Measurements from ENCODE around the gene GNG4.

GNG4 gene

GRCh38 chr1:235513495-235514366, 135.9 kb downstream of the GNG4 start:
- WGBS (ENCODE audit: extremely low coverage, insufficient coverage, low lambda C conversion rate), result no CpG with 5 or more reads among the region's 8 CpGs
- no peak overlapping the region for H2BK120ac ChIP-seq (ENCODE audit: low read depth, low read length)

GRCh38 chr1:235511470-235512240, 137.9 kb downstream of the GNG4 start:
- peak; percentile 67 for DNase-seq
- Histone ChIP-seq H4K5ac (ENCODE audit: low read length) (no peak overlapping the region), H3K23ac (ENCODE audit: low read length) (no peak overlapping the region), H3K4ac (ENCODE audit: low read depth, low read length) (no peak overlapping the region), H3K9ac (ENCODE audit: low read length) (no peak overlapping the region), H3K56ac (ENCODE audit: low read length) (no peak overlapping the region), H2BK120ac (ENCODE audit: low read depth, low read length) (no peak overlapping the region), H3K18ac (ENCODE audit: low read length) (no peak overlapping the region), H3K79me2 (ENCODE audit: control insufficient read depth, insufficient read depth, low read length) (no peaks in the 10 kb centered on the region), H2AK5ac (ENCODE audit: low read length) (no peak overlapping the region), H3K36me3 (ENCODE audit: control insufficient read depth, insufficient read depth, low read length) (no peaks in the 10 kb centered on the region), H3K4me2 (ENCODE audit: low read length) (no peak overlapping the region), H2BK15ac (replicated peaks; ENCODE audit: low read depth) (no peak overlapping the region), H3K27me3 (ENCODE audit: insufficient read depth, low read length, poor library complexity) (no peaks in the 10 kb centered on the region), H3K4me3 (ENCODE audit: low read length) (no peak overlapping the region), H4K8ac (ENCODE audit: low read depth, low read length) (no peak overlapping the region), H3K27ac (ENCODE audit: low read depth, low read length) (no peak overlapping the region), H3K79me1 (ENCODE audit: low read length) (no peaks in the 10 kb centered on the region), H3K4me1 (ENCODE audit: control insufficient read depth, low read depth, low read length) (no peaks in the 10 kb centered on the region), H2BK5ac (ENCODE audit: low read length) (no peak overlapping the region)
- WGBS (ENCODE audit: extremely low coverage, insufficient coverage, low lambda C conversion rate), result no CpG with 5 or more reads among the region's 13 CpGs

More at GRCh38 chr1:235513495-235514366, 135.9 kb downstream of the GNG4 start:
- no peaks in the 10 kb centered on the region for H3K4me1 ChIP-seq (ENCODE audit: control insufficient read depth, low read depth, low read length)
- H3K27ac ChIP-seq (ENCODE audit: low read depth, low read length), result no peak overlapping the region
- H4K5ac ChIP-seq (ENCODE audit: low read length), result no peak overlapping the region
- no peak overlapping the region for H3K4me2 ChIP-seq (ENCODE audit: low read length)
- H3K9ac ChIP-seq (ENCODE audit: low read length), result no peak overlapping the region
- peak; percentile 82 for DNase-seq
- H3K27me3 ChIP-seq (ENCODE audit: insufficient read depth, low read length, poor library complexity), result no peaks in the 10 kb centered on the region
- no peak overlapping the region for H3K18ac ChIP-seq (ENCODE audit: low read length)
- no peak overlapping the region for H3K23ac ChIP-seq (ENCODE audit: low read length)
- no peaks in the 10 kb centered on the region for H3K79me2 ChIP-seq (ENCODE audit: control insufficient read depth, insufficient read depth, low read length)
- no peak overlapping the region for H3K4me3 ChIP-seq (ENCODE audit: low read length)
- no peak overlapping the region for H3K56ac ChIP-seq (ENCODE audit: low read length)
- no peak overlapping the region for H2BK5ac ChIP-seq (ENCODE audit: low read length)
- H2BK15ac ChIP-seq (replicated peaks; ENCODE audit: low read depth), result no peak overlapping the region
- H2AK5ac ChIP-seq (ENCODE audit: low read length), result no peak overlapping the region
- no peak overlapping the region for H4K8ac ChIP-seq (ENCODE audit: low read depth, low read length)
- H3K79me1 ChIP-seq (ENCODE audit: low read length), result no peaks in the 10 kb centered on the region
- H3K4ac ChIP-seq (ENCODE audit: low read depth, low read length), result no peak overlapping the region
- no peaks in the 10 kb centered on the region for H3K36me3 ChIP-seq (ENCODE audit: control insufficient read depth, insufficient read depth, low read length)

- H3K4me1 ChIP-seq (ENCODE audit: control insufficient read depth, low read depth, low read length), result no peaks in the 10 kb centered on the region
- DNase-seq, result no peak
- H3K56ac ChIP-seq (ENCODE audit: low read length), result no peak overlapping the region
- H3K79me2 ChIP-seq (ENCODE audit: control insufficient read depth, insufficient read depth, low read length), result no peaks in the 10 kb centered on the region
- H4K5ac ChIP-seq (ENCODE audit: low read length), result no peak overlapping the region
- H2BK15ac ChIP-seq (replicated peaks; ENCODE audit: low read depth), result no peak overlapping the region
- no CpG with 5 or more reads among the region's 6 CpGs for WGBS (ENCODE audit: extremely low coverage, insufficient coverage, low lambda C conversion rate)
- no peak overlapping the region for H3K9ac ChIP-seq (ENCODE audit: low read length)
- H3K27me3 ChIP-seq (ENCODE audit: insufficient read depth, low read length, poor library complexity), result no peaks in the 10 kb centered on the region
- H3K4me2 ChIP-seq (ENCODE audit: low read length), result no peak overlapping the region
- no peak overlapping the region for H2BK5ac ChIP-seq (ENCODE audit: low read length)
- no peak overlapping the region for H3K23ac ChIP-seq (ENCODE audit: low read length)
- H3K18ac ChIP-seq (ENCODE audit: low read length), result no peak overlapping the region
- H3K27ac ChIP-seq (ENCODE audit: low read depth, low read length), result no peak overlapping the region
- no peak overlapping the region for H4K8ac ChIP-seq (ENCODE audit: low read depth, low read length)
- H3K36me3 ChIP-seq (ENCODE audit: control insufficient read depth, insufficient read depth, low read length), result no peaks in the 10 kb centered on the region
- no peak overlapping the region for H3K4me3 ChIP-seq (ENCODE audit: low read length)
- H3K79me1 ChIP-seq (ENCODE audit: low read length), result no peaks in the 10 kb centered on the region
- H2BK120ac ChIP-seq (ENCODE audit: low read depth, low read length), result no peak overlapping the region
- no peak overlapping the region for H2AK5ac ChIP-seq (ENCODE audit: low read length)
- no peak overlapping the region for H3K4ac ChIP-seq (ENCODE audit: low read depth, low read length)
These were observed 138.8 kb downstream of the GNG4 start for GRCh38 chr1:235510823-235511222.

- Histone ChIP-seq H3K56ac (ENCODE audit: low read length) (no peak overlapping the region), H3K27me3 (ENCODE audit: insufficient read depth, low read length, poor library complexity) (no peaks in the 10 kb centered on the region), H2BK5ac (ENCODE audit: low read length) (no peak overlapping the region), H3K27ac (ENCODE audit: low read depth, low read length) (no peak overlapping the region), H3K36me3 (ENCODE audit: control insufficient read depth, insufficient read depth, low read length) (no peaks in the 10 kb centered on the region), H3K18ac (ENCODE audit: low read length) (no peak overlapping the region), H2AK5ac (ENCODE audit: low read length) (no peak overlapping the region), H3K23ac (ENCODE audit: low read length) (no peak overlapping the region), H2BK120ac (ENCODE audit: low read depth, low read length) (no peak overlapping the region), H3K4me1 (ENCODE audit: control insufficient read depth, low read depth, low read length) (no peaks in the 10 kb centered on the region), H4K8ac (ENCODE audit: low read depth, low read length) (no peak overlapping the region), H3K4me2 (ENCODE audit: low read length) (no peak overlapping the region), H2BK15ac (replicated peaks; ENCODE audit: low read depth) (no peak overlapping the region), H3K79me1 (ENCODE audit: low read length) (no peaks in the 10 kb centered on the region), H3K9ac (ENCODE audit: low read length) (no peak overlapping the region), H3K4ac (ENCODE audit: low read depth, low read length) (no peak overlapping the region), H3K79me2 (ENCODE audit: control insufficient read depth, insufficient read depth, low read length) (peaks cover under 1% of the 10 kb centered on the region), H3K4me3 (ENCODE audit: low read length) (no peak overlapping the region), H4K5ac (ENCODE audit: low read length) (no peak overlapping the region)
- no peak for DNase-seq
- no CpG with 5 or more reads among the region's 3 CpGs for WGBS (ENCODE audit: extremely low coverage, insufficient coverage, low lambda C conversion rate)
These were observed 142.0 kb downstream of the GNG4 start for GRCh38 chr1:235507623-235508022.

- WGBS (ENCODE audit: extremely low coverage, insufficient coverage, low lambda C conversion rate), result no CpG with 5 or more reads among the region's 61 CpGs
- peak; percentile 99 for DNase-seq
These were observed 144.9 kb downstream of the GNG4 start for GRCh38 chr1:235504494-235505222.

More at GRCh38 chr1:235504494-235505222, 144.9 kb downstream of the GNG4 start:
- H3K4me2 ChIP-seq (ENCODE audit: low read length), result peak overlapping the region; percentile 86
- peak overlapping the region; percentile 99 for H3K56ac ChIP-seq (ENCODE audit: low read length)
- H3K79me1 ChIP-seq (ENCODE audit: low read length), result peaks cover 3% of the 10 kb centered on the region
- no peaks in the 10 kb centered on the region for H3K4me1 ChIP-seq (ENCODE audit: control insufficient read depth, low read depth, low read length)
- no peak overlapping the region for H2BK120ac ChIP-seq (ENCODE audit: low read depth, low read length)
- H2BK15ac ChIP-seq (replicated peaks; ENCODE audit: low read depth), result no peak overlapping the region
- peaks cover 10% of the 10 kb centered on the region for H3K79me2 ChIP-seq (ENCODE audit: control insufficient read depth, insufficient read depth, low read length)
- H3K18ac ChIP-seq (ENCODE audit: low read length), result peak overlapping the region; percentile 29
- H3K23ac ChIP-seq (ENCODE audit: low read length), result peak overlapping the region; percentile 56
- H3K9ac ChIP-seq (ENCODE audit: low read length), result peak overlapping the region; percentile 97
- no peak overlapping the region for H2AK5ac ChIP-seq (ENCODE audit: low read length)
- H4K8ac ChIP-seq (ENCODE audit: low read depth, low read length), result no peak overlapping the region
- H3K4ac ChIP-seq (ENCODE audit: low read depth, low read length), result no peak overlapping the region
- no peaks in the 10 kb centered on the region for H3K36me3 ChIP-seq (ENCODE audit: control insufficient read depth, insufficient read depth, low read length)
- peak overlapping the region; percentile 87 for H3K27ac ChIP-seq (ENCODE audit: low read depth, low read length)
- peak overlapping the region; percentile 91 for H3K4me3 ChIP-seq (ENCODE audit: low read length)
- H2BK5ac ChIP-seq (ENCODE audit: low read length), result peak overlapping the region; percentile 94
- H4K5ac ChIP-seq (ENCODE audit: low read length), result no peak overlapping the region
- H3K27me3 ChIP-seq (ENCODE audit: insufficient read depth, low read length, poor library complexity), result no peaks in the 10 kb centered on the region
